ENCODE measurements around the gene TMEM258.

DNA sequence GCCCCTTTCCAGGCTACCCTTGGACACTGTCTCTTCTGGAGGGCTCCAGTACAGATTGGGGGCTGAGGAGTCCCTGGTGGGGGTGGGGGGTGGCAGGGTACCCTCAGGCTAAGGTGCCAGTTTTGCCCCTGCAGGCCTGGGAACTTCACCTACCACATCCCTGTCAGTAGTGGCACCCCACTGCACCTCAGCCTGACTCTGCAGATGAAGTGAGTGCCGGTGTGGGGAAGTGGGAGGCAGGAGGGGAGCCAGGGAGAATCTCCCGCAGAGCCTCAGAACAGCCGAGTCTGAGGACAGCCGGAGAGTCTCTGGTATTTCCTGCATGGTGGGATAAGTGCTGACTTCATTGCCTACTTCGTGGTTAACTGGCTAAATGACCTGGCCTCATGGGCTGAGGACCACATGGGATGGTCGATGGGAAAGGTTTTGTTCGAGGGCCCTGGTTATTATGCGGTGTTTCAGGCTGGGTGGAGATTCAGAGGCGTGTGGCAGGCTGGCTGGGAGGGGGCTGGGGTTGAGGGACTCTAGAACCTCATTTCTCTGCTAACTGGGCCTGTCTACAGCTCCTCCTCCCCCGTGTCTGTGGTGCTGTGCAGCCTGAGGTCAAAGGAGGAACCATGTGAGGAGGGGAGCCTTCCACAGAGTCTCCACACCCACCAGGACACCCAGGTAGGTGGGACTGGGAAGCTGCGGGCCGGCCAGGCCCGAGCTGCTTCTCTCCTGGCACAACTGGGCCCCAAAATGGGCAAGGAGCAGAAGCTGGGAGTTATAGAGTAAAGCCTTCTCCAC is 8.5 kb downstream of the TMEM258 start:
- TF ChIP-seq, protein P1, sequence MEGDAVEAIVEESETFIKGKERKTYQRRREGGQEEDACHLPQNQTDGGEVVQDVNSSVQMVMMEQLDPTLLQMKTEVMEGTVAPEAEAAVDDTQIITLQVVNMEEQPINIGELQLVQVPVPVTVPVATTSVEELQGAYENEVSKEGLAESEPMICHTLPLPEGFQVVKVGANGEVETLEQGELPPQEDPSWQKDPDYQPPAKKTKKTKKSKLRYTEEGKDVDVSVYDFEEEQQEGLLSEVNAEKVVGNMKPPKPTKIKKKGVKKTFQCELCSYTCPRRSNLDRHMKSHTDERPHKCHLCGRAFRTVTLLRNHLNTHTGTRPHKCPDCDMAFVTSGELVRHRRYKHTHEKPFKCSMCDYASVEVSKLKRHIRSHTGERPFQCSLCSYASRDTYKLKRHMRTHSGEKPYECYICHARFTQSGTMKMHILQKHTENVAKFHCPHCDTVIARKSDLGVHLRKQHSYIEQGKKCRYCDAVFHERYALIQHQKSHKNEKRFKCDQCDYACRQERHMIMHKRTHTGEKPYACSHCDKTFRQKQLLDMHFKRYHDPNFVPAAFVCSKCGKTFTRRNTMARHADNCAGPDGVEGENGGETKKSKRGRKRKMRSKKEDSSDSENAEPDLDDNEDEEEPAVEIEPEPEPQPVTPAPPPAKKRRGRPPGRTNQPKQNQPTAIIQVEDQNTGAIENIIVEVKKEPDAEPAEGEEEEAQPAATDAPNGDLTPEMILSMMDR (IDR thresholded peaks at IDR 0.05 in 2 of 3, conservative IDR thresholded peaks at IDR 0.05 in 1 of 3; ENCODE audit: insufficient read depth in 2 of 3, low read depth in 1 of 3, low read length in 3 of 3): no peak
- TF ChIP-seq GTF2A2 (tag; IDR thresholded peaks at IDR 0.05) (no peak), ZNF274 (IDR thresholded peaks at IDR 0.05; ENCODE audit: borderline replicate concordance, low read depth, low read length) (no peak), COPS2 (conservative IDR thresholded peaks at IDR 0.05) (no peak), RFX5 (IDR thresholded peaks at IDR 0.05; ENCODE audit: low read depth, low read length) (no peak), POLR2AphosphoS5 (IDR thresholded peaks at IDR 0.05; ENCODE audit: control insufficient read depth, insufficient read depth, low read depth, low read length) (no peak), GTF2F1 (IDR thresholded peaks at IDR 0.05; ENCODE audit: low read depth, low read length) (no peak), ILF3 (IDR thresholded peaks at IDR 0.05; ENCODE audit: borderline replicate concordance) (no peak), MAFK (IDR thresholded peaks at IDR 0.05; ENCODE audit: low read length) (no peak), NR3C1 (CRISPR knock-in tag; IDR thresholded peaks at IDR 0.05) (no peak), ZBTB1 (CRISPR knock-in tag; IDR thresholded peaks at IDR 0.05; ENCODE audit: borderline replicate concordance, low read depth) (no peak)
- TF ChIP-seq, protein P2, sequence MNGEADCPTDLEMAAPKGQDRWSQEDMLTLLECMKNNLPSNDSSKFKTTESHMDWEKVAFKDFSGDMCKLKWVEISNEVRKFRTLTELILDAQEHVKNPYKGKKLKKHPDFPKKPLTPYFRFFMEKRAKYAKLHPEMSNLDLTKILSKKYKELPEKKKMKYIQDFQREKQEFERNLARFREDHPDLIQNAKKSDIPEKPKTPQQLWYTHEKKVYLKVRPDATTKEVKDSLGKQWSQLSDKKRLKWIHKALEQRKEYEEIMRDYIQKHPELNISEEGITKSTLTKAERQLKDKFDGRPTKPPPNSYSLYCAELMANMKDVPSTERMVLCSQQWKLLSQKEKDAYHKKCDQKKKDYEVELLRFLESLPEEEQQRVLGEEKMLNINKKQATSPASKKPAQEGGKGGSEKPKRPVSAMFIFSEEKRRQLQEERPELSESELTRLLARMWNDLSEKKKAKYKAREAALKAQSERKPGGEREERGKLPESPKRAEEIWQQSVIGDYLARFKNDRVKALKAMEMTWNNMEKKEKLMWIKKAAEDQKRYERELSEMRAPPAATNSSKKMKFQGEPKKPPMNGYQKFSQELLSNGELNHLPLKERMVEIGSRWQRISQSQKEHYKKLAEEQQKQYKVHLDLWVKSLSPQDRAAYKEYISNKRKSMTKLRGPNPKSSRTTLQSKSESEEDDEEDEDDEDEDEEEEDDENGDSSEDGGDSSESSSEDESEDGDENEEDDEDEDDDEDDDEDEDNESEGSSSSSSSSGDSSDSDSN (IDR thresholded peaks at IDR 0.05; ENCODE audit: borderline replicate concordance in 1 of 2, low read depth in 2 of 2, low read length in 2 of 2): no peak
- TF ChIP-seq, protein P3, sequence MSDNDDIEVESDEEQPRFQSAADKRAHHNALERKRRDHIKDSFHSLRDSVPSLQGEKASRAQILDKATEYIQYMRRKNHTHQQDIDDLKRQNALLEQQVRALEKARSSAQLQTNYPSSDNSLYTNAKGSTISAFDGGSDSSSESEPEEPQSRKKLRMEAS (CRISPR knock-in tag; IDR thresholded peaks at IDR 0.05): no peak

Measured in K562 (cell line).